Common myeloid progenitor, CD34-positive (primary cell): ENCODE data around the gene RRP1B.

Source experiments
- CTCF ChIA-PET: fragments of 350-600 bp; sonication (Branson Sonifier 250); formaldehyde crosslinking; loops from one replicate; lab custom pipeline; 2021; ENCODE audit warnings: antibody characterized with exemption; lab: Charles Lee
- POLR2A ChIA-PET: fragments of 350-600 bp; sonication (Branson Sonifier 250); formaldehyde crosslinking; loops from one replicate; lab custom pipeline; 2021; ENCODE audit warnings: antibody characterized with exemption; lab: Charles Lee
- DNase-seq, 3 donors: peaks; one replicate each; pipeline versions ENCODE4 v3.0.0 to v3.0.0-alpha.2; 2013
- H3K27ac ChIP-seq, 2 experiments: 1 replicate in 1 of 2; 2 replicates in 1 of 2; pipeline ENCODE4 v1.7.0; 2013; ENCODE audit warnings: inconsistent platforms in 2 of 2, low read length in 2 of 2, mild to moderate bottlenecking in 2 of 2, low read depth in 1 of 2, moderate library complexity in 1 of 2; ENCODE audit not compliant: severe bottlenecking in 2 of 2, insufficient read depth in 1 of 2, poor library complexity in 1 of 2
- H3K27me3 ChIP-seq, 5 experiments: replicated peaks in 2 of 5; 1 replicate in 3 of 5; 2 replicates in 2 of 5; pipeline versions ENCODE4 v1.6.1 to v1.7.0; 2013; ENCODE audit warnings: low read length in 4 of 5, mild to moderate bottlenecking in 2 of 5, moderate library complexity in 2 of 5, inconsistent platforms in 1 of 5; ENCODE audit not compliant: insufficient read depth in 5 of 5, control insufficient read depth in 4 of 5
- H3K36me3 ChIP-seq, 4 experiments: 1 replicate in 2 of 4; 2 replicates in 2 of 4; pipeline versions ENCODE4 v1.6.1 to v1.7.0; 2013; ENCODE audit warnings: low read length in 3 of 4, control low read depth in 1 of 4, mild to moderate bottlenecking in 1 of 4; ENCODE audit not compliant: control insufficient read depth in 4 of 4, insufficient read depth in 4 of 4
- H3K4me1 ChIP-seq, 4 experiments: 1 replicate in 3 of 4; 2 replicates in 1 of 4; pipeline versions ENCODE4 v1.6.1 to v1.7.1; 2013; ENCODE audit warnings: low read length in 3 of 4, mild to moderate bottlenecking in 3 of 4, control low read depth in 1 of 4, inconsistent platforms in 1 of 4, moderate library complexity in 1 of 4; ENCODE audit not compliant: control insufficient read depth in 4 of 4, insufficient read depth in 4 of 4; ENCODE audit errors: control extremely low read depth in 1 of 4
- H3K4me3 ChIP-seq, 7 experiments: 1 replicate in 4 of 7; 2 replicates in 3 of 7; pipeline versions ENCODE4 v1.5.1 to v1.7.0; 2013; ENCODE audit warnings: mild to moderate bottlenecking in 7 of 7, low read length in 6 of 7, moderate library complexity in 6 of 7, inconsistent platforms in 2 of 7, low read depth in 2 of 7, control low read depth in 1 of 7; ENCODE audit not compliant: insufficient read depth in 4 of 7, control insufficient read depth in 1 of 7; ENCODE audit errors: extremely low read depth in 1 of 7
- H3K9me3 ChIP-seq, 5 experiments: 1 replicate in 4 of 5; 2 replicates in 1 of 5; pipeline versions ENCODE4 v1.6.1 to v1.7.1; 2013; ENCODE audit warnings: low read length in 4 of 5, mild to moderate bottlenecking in 2 of 5, inconsistent platforms in 1 of 5, low read depth in 1 of 5, moderate library complexity in 1 of 5; ENCODE audit not compliant: control insufficient read depth in 4 of 5, insufficient read depth in 2 of 5; ENCODE audit errors: control extremely low read depth in 1 of 5
- WGBS: methylation state at CpG from one replicate; pipeline ENCODE4 v1.1.5; 2013; ENCODE audit not compliant: insufficient coverage; 5-methylcytosine and 5-hydroxymethylcytosine counted together

RRP1B gene

GRCh38 chr21:43631411-43632107, 27.8 kb upstream of the RRP1B start:
- Histone ChIP-seq H3K27me3 (no peaks in the 10 kb centered on the region), H3K36me3 (peaks cover 0 to 3% (median 0%) of the 10 kb centered on the region in 4 experiments), H3K9me3 (peaks cover 0 to 14% (median 5%) of the 10 kb centered on the region in 5 experiments), H3K4me1 (no peaks in the 10 kb centered on the region), H3K27ac (no peak overlapping the region), H3K4me3 (no peak overlapping the region)
- POLR2A ChIA-PET = no interaction called here
- WGBS = 98% methylated on average over 8 of the region's 14 CpGs
- CTCF ChIA-PET = no interaction called here
- DNase-seq = no peak

DNA sequence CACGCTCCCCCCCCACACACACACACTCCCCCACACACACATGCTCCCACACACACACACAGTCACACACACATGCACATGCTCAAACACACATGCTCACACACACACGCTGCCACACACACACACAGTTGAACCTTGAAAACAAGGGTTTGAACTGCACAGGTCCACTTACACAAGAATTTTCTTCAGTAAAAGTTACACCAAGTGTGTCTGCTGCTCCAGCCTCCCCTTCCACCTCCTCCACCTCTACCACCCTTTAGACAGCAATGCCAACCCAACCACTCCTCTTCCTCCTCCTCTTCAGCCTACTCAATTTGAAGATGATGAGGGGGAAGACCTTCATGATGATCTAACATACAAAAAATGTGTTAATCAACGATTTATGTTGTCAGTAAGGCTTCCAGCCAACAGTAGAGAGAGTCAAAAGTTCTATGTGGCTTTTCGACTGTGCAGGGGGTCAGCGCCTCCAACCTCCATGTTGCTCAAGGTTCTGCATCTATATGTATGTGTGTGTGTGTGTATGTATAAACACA, 26.9 kb upstream of the RRP1B start:
- 100% methylated on average over 2 of the region's 5 CpGs for WGBS
- Histone ChIP-seq H3K4me1 (no peaks in the 10 kb centered on the region), H3K36me3 (peaks cover 0 to 3% (median 0%) of the 10 kb centered on the region in 4 experiments), H3K9me3 (peaks cover 0 to 14% (median 5%) of the 10 kb centered on the region in 5 experiments), H3K4me3 (no peak overlapping the region), H3K27me3 (no peaks in the 10 kb centered on the region), H3K27ac (no peak overlapping the region)
- POLR2A ChIA-PET = no interaction called here
- no peak for DNase-seq
- CTCF ChIA-PET = no interaction called here

GRCh38 chr21:43634618-43635017, 24.7 kb upstream of the RRP1B start:
- Histone ChIP-seq H3K36me3 (no peaks in the 10 kb centered on the region), H3K4me1 (no peaks in the 10 kb centered on the region), H3K4me3 (no peak overlapping the region), H3K27ac (no peak overlapping the region), H3K9me3 (no peaks in the 10 kb centered on the region), H3K27me3 (no peaks in the 10 kb centered on the region)
- DNase-seq = no peak
- ChIA-PET POLR2A (no interaction called here), CTCF (interaction anchor here (1.2 kb wide), 1 partner anchor 10 kb away, joined by 5 read pairs; no protein-coding TSS in a partner anchor)
- WGBS = 82% methylated on average over 5 of the region's 5 CpGs

GRCh38 chr21:43635436-43635835, 23.9 kb upstream of the RRP1B start:
- Histone ChIP-seq H3K4me1 (no peaks in the 10 kb centered on the region), H3K4me3 (no peak overlapping the region), H3K9me3 (no peaks in the 10 kb centered on the region), H3K36me3 (no peaks in the 10 kb centered on the region), H3K27ac (no peak overlapping the region), H3K27me3 (no peaks in the 10 kb centered on the region)
- ChIA-PET CTCF (interaction anchor here (1.2 kb wide), 1 partner anchor 10 kb away, joined by 5 read pairs; no protein-coding TSS in a partner anchor), POLR2A (no interaction called here)
- 100% methylated on average over 2 of the region's 7 CpGs for WGBS
- no peak for DNase-seq

DNA sequence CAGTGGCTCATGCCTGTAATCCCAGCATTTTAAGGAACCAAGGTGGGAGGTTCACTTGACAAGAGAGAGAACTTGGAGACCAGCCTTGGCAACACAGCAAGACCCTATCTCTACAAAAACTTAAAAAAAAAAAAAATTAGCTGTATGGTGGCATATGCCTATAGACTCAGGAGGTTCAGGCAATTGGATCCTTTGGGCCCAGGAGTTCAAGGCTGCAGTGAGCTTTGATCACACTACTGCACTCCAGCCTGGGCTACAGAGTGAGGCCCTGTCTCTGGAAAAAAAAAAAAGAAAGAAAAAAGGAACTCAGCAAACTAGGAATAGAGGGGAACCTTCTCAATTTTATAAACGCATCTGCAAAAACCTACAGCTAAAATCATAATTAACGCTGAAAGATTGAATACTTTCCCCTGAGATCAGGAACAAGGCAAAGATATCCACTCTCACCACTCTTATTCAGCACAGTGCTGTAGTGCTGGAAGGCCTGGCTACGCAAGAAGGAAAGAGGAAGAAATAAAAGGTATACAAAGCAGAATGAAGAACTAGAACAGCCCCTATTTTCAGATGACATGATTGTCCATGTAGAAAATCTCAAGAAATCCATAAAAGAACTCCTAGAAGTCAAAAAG, 21.7 kb upstream of the RRP1B start:
- ChIA-PET CTCF (interaction anchor here (1.0 kb wide), 1 partner anchor 19 kb away, joined by 4 read pairs; no protein-coding TSS in a partner anchor), POLR2A (no interaction called here)
- H3K36me3 ChIP-seq = no peaks in the 10 kb centered on the region
- H3K4me3 ChIP-seq = no peak overlapping the region
- H3K4me1 ChIP-seq = no peaks in the 10 kb centered on the region
- no peaks in the 10 kb centered on the region for H3K9me3 ChIP-seq
- no peaks in the 10 kb centered on the region for H3K27me3 ChIP-seq
- WGBS = 80% methylated on average over 2 of the region's 3 CpGs
- no peak overlapping the region for H3K27ac ChIP-seq
- DNase-seq = no peak

DNA sequence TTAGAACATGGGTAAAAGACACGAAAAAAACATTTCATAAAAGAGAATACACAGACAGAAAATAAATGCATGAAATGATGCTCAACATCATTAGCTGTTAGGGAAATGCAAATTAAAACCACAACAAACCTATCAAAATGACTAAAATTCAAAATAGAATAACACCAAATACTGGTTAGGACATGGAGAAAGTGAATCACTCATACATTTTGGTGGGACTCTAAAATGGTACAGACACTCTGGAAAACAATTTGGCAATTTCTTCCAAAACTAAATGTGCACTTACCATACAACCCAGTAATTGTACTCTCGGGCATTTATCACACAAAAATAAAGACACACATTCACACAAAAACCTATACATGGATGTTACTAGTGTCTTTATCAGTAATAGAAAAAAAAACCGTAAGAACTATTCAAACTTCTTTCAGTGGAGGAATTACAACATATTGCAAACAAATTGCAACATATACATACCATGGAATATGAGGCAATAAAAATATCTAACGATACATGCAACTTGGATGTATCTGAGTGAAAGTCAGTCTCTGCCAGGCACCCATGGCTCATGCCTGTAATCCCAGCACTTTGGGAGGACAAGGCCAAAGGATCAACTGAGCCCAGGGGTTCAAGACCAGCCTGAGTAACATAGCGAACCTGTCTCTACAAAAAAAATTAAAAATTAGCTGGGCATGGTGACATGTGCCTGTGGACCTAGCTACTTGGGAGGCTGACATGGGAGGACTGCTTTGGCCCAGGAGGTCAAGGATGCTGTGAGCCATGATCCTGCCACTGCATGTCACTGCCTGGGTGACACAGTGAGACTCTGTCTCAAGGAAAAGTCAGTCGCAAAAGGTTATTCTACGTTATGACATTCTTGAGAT, 19.6 kb upstream of the RRP1B start:
- POLR2A ChIA-PET = no interaction called here
- H3K4me3 ChIP-seq = no peak overlapping the region
- no peaks in the 10 kb centered on the region for H3K9me3 ChIP-seq
- H3K4me1 ChIP-seq = no peaks in the 10 kb centered on the region
- H3K36me3 ChIP-seq = no peaks in the 10 kb centered on the region
- H3K27ac ChIP-seq = no peak overlapping the region
- DNase-seq = no peak
- WGBS = 90% methylated on average over 3 of the region's 7 CpGs
- H3K27me3 ChIP-seq = no peaks in the 10 kb centered on the region
- CTCF ChIA-PET = interaction anchor here (1.2 kb wide), 1 partner anchor 16 kb away, joined by 3 read pairs; no protein-coding TSS in a partner anchor
